Measurements from ENCODE around the gene NECAB3.
A peak's percentile ranks its signal among the peaks of the same experiment; 100 is the strongest.

NECAB3 gene

DNA sequence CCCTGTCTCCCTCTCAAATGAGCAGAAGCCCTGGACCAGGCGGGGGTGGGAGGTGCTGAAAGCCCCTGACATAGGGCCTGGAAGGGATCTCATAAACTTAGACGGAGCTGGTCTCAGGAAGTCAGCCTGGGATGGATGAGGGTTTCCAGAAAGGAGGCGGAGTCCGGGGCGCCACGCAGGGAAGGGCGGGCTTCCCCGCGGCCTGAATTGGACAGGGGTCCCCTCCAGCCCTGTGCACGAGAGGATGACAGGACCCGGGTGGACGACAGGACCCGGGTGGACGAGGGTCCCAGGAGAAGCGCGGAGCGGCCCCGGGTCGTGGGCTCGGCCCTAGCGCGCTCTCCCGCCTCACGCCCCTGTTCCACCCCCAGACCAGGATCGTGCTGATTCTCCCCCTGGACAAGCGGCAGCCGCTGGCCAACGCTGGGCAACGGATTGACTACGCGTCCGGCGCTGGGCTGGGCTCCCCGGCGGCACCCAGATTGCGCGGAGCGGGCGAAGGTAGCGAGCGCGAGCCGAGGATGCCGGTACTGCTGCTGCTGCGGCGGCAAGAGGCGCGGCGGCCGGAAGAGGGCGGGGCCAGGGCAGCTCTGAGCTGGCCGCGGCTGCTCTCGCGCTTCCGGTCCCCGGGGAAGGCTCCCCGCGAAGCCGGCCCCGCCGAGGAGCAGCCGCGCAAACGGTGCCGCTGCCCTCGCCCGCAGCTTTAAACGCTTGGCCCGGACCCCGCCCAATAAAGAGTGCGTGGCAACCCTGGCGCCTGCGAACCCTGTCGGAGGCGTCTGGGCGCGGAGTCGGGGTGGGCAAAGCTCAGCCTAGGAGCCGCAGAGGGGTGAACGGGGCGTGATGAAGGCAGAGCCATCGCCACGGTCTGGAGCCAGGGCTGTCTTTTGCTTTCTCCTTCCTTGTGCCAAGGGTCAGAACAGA, 10.8 kb downstream of the NECAB3 start:
- peak; percentile 51 to 74 for DNase-seq

DNA sequence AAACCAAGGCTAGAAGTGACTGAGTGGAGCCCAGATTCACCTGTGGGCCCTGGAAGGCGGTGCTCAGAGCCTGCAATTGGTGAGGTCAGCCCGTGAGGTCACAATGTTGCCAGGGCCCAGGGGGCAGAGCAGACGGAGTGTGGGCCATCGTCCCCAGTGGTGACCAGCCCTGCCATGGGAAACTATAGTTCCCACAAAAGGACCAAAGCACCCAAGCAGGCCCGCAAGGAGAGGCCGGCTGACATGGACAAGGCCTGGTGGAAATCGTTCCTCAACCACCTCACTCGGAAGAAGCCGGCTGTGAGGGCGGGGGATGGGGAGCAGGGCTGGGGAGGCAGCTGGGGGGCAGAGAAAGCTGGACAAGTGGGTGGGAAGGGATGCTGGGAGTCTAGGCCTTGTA, 12.1 kb downstream of the NECAB3 start, which contains the start of gene C20orf144:
TSS of gene C20orf144 (plus strand) at position 156 of the 400 bp plus-strand sequence. CDS start at position 175, 19 bp downstream.
- no peak for DNase-seq

DNA sequence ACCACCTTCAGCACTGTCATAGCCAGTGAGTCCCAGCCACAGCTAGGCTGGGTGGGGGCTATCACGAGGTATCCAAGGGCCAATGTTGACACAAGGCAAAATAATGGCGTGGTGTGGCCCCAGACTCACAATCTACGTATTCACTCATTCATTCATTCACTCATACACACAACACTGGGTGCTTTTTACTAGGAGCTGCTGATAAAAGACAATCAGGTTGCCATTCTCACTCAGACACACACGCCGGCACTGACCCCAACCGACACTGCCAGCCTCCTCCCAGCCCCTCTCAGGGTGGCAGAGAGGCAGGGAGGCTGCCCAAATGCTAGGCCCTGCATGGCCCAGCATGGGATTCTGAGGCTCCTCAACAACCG, 13.6 kb downstream of the NECAB3 start:
- no peak for DNase-seq

DNA sequence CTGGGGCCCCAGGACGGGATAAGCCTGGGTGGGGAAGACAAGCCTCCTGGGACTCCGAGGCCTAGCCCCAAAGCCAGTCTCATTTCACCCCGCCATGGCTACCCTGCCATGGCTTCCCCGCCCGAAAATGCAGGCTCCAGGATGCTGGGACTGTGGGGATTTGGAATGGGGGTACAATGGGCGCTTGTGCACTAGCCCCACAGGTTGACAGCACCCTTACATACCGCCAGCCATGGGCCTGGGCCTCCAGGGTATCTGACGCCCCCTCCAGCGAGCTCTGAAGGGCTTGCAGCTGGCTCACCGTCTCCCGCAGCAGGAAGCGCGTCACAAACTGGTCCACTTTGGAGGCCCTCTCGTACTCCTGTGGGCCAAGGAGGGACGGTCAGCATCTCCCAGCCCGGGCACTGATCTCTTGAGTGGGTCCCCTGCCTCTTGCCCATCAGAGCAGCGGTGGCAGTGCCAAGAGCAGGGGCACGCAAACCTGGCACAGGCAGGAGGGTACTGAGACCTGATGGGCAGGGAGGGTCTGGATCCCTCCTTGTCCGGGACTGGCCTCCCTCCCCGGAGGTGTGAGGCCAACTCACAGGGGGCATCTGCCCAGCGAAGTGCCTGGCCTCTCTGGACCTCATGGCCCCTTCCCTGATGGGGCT, 14.1 kb downstream of the NECAB3 start:
- no peak for DNase-seq

DNA sequence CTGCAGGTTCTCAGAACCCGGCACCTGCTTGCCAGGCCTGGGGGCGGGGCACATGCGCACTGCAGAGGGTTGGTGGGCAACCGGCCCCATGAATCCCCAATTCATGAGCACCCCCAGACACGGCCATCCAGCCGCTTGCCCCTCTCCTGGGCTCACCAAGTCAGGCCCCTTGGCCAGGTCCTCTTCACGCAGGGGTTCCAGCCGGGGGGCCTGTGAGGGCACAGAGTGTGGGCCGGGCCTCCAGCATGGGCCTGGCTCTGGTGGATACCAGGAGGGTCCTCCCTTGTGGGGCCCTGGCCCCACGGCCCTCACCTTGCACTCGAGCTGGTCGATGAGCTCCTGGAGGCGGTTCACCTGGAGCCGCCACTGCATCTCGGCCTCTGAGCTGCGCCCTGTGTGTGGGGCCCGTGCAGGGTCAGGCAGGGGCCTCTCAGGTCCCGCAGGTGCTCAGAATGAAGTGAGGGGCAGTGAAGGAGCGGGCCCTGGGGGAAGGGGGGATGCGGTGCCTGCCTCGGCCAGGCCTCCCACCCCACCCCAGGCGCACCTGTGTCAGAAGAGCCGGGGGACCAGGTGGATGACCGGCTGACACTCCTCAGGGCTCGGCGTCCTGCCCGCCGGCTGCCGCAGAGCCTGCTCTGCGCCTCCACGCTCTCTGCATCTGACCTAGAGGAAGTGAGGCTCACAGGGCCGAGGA, 14.7 kb downstream of the NECAB3 start:
- no peak for DNase-seq

DNA sequence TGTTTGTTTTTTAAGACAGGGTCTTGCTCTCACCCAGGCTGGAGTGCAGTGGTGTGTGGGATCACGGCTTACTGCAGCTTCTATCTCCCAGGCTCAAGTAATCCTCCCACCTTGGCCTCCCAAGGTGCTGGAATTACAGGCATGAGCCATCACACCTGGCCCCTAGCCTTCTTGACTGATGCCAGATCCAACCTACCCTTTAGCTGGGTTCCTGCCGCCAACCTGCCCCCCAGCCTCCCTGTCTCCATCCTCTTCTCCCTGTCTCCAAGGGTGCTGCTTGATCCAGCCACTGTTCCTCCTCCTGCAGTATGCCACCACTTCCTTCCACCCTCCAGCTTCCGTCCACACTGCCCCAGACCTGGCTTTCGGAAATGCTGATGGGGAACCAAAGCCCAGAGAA, 15.3 kb downstream of the NECAB3 start:
- DNase-seq, result no peak

DNA sequence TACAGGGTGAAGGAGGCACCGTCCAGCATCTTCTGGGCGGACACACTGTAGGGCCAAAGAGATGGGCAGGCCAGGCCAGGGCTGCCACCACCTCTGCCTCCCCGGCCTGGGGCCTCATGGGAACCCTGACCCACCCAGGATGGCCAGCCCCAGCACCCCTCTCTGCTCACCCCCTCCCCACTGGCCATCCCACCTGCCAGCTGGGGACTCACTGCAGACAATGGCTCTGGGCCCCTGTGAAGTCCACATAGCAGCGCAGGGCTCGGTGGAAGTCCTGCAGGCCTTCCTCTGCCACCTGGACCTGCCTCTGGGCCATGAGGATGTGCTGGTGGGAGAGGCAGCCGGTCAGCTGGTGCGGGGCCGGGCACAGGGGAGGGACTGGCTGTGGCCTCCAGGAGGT, 15.7 kb downstream of the NECAB3 start:
- DNase-seq, result no peak

DNA sequence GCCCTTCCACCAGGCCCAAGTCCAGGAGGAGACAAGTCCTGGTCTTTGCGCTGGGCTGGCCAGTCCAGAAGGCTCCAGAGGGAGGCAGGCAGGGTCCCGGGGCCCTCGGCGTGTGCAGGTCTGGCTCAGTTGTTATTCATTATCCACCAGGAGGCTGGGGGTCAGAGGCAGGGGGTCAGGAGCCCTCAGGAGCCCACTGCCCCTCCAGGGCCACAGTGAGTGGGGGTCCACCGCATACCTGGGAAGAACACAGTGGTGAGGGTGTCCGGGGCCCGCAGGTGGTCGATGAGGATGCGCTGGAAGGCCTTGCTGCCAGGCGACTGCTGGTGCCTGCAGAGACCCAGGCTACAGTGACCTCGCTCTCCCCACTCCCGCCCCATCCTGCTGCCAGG, 16.5 kb downstream of the NECAB3 start:
- no peak for DNase-seq

DNA sequence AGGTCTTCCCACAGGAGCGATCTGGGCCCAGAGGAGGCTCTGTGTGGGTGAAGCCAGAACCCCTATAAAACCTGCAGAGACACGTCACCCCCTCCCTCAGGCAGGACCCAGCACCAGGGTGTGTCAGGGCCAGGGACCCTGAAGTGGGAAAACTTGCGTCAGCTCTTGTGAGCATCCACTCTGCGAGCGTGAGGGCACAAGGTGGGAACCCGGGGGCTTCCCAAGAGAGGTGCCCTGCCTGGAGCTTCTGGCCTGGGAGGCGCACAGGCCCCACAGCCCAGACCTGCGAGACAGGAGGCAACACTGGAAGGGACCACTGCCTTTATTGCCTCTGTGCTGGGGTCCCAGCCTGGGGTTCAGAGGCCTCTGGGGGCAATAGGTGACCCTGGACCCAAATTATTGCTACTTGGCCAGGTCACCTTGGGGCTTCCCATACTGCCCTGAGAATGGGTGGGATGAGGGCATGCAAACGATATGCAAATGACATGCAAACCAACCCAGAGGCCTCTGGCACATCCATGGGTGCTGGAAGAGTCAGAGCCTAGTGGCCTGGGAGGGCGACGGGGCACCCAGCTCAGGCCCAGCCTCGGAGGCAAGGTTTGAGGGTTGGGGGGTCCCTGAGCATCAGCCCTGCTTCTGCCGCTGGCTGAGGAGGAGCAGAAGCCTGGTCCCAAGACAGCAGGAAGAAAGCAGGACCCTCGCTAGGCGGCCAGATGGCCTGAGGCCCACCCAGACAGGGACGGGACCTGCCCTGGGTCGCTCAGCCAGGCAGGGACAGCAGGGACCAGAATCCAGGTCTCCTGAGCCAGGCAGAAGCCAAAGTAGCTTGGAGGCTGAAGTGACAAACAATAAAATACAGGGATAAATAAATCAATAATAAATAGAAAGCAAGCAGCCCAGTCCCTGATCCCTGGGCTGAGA, 17.2 kb downstream of the NECAB3 start:
- DNase-seq, result no peak

DNA sequence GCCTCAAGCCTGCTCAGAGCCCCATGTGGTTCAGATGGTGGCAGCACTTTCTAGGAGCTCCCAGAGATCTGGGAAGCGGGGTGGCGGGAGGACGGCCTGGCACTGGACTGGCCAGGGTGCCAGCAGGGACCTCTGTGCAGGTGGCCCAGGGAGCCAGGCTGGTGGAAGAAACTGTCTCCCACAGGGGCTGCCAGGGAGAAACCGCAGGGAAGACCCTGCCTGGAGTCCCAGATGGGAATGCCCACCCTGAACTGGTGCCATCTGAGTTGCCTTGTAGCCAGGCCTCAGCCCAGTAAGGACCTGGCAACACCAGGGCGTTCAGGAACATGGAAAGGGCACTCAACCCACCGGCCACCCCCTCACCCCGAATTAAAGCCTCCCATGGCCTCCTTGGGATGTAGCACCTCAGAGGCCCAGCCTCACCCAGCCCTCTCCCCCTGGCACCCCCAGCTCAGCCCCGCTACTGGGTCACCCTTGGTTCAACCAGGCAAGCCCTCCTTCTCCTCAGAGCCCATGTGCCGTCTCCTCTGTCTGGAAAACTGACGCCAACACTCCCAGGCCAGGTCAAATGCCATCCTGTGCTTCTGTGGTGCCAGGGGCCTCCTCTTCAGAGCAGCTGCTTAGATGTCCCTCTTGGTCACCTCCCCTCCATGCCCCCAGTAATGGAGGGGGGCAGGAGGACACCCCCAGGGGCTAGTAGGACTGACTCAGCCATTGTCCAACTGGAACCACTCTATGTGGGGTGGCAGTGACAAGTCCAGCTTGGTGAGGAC, 18.0 kb downstream of the NECAB3 start:
- no peak for DNase-seq

DNA sequence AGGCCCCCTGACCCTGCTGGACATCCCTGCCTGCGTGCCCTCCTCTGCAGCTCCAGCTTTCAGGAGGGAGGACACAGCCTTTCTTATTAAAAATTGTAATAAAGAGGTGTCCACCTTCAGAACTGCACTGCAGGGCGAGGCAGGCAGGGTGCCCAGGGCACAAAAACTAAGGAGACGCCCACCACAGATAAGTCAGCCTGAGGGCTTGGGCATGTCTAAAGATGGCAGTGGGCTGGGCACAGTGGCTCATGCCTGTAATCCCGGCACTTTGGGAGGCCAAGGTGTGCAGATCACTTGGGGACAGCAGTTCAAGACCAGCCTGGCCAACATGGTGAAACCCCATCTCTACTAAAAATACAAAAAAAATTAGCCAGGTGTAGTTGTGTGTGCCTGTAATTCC, 19.1 kb downstream of the NECAB3 start:
- DNase-seq, result no peak

DNA sequence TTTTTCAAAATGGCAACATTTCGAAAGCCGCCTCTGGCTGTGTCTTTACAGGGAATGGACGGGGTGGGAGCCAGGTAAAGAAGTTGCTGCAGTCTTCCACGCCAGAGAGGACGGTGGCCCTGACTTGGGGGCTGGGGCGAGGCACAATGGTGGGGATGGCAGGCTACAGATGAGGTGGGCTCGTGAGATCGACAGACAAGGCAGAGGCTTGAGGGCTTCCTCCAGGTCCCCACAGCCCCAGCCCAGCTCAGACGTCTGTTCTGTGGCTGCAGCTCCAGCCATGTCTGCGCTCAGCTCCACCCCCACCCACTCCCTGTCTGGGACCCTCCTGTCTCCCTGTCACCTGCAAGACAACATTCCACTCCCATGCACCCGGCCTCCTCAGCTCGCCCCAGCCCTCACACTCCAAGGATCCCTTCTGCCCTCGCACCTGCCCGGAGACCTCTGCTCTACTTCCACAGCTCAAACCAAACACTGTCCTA, 19.5 kb downstream of the NECAB3 start:
- no peak for DNase-seq

DNA sequence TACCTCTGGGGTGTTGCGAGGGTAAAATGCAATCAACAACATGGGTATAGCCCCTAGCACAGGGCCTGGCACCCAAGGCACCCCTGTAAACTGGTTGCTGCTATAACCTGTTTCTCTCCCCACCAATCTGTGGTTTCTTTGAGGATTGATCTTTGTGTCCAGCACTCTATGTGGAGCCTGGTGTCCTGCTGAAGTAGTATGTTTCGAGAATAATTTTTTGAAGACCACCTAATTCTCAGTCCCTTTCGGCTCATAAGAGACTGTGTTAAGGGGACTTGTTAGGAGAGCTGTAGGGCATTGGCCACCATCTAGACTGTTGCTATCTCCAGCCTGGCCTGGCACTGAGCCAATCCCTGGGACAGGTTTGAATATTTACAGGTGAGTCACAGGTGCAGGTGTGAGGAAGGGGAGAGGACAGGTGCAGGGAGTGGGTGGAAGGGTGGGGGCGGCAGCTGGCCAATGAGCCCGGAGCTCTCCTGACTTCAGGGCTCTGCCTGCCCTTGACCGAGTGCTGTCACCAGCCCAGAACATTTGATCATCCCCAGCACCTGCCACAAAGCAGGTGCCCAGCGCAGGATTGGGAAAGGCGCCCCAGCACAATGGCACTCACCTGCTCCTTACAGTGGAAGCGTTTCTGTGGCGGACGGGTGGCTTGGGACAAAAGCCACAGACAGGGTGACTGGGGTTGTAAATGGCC, 20.2 kb downstream of the NECAB3 start:
- no peak for DNase-seq

DNA sequence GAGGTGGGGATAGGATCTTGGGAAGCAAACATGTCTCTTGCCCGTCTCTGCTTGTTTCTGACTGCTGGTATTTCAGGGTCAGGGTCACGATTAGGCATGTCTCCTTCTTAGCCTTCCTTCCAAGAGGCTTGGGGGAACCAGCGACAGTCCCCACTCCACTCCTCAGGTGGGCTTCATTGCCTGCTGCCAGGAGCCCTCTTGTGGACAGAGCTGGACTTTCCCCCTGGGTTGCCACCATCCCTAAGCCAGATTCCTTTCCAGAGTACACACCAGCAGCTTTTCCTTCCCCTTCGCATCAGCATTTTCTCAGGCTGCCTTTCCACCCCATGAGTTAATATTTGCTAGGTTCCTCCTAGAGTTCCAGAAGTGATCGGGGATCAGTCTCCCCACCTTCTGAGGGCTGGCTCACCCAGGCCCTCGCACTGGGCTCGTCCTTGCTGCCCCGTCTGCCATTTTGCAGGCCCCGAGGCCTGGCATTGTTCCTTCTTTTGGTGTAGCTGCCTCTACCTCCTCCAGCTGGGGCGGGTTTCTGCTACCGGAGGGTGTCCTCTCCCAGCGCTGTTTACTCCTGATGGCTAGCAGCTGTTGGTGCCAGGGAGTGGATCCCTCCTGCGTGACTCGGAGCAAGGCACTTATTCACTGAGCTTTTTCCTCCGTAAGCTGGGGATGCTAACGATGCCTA, 20.9 kb downstream of the NECAB3 start:
- peak in 1 of 2 donors; percentile 18 for DNase-seq

DNA sequence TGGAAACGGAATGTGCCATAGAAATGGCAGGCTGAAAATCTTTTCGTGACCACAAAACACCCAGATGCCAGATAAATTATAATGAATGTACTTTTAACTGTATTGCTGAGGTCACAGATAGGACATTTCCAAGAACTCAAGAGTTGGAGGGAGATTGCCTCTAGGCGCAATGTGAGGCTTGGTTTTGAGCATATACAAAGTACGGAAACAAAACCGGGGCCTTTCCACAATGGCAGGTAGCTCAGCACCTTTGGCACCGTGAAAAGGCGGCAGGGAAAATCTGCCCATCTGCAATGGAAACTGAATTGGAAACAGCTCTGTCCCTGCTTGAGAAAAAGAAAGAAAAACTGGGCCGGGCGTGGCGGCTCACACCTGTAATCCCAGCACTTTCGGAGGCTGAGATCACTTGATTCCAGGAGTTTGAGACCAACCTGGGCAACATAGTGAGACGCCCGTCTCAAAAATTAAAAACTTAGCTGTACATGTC, 22.6 kb downstream of the NECAB3 start:
- no peak for DNase-seq

DNA sequence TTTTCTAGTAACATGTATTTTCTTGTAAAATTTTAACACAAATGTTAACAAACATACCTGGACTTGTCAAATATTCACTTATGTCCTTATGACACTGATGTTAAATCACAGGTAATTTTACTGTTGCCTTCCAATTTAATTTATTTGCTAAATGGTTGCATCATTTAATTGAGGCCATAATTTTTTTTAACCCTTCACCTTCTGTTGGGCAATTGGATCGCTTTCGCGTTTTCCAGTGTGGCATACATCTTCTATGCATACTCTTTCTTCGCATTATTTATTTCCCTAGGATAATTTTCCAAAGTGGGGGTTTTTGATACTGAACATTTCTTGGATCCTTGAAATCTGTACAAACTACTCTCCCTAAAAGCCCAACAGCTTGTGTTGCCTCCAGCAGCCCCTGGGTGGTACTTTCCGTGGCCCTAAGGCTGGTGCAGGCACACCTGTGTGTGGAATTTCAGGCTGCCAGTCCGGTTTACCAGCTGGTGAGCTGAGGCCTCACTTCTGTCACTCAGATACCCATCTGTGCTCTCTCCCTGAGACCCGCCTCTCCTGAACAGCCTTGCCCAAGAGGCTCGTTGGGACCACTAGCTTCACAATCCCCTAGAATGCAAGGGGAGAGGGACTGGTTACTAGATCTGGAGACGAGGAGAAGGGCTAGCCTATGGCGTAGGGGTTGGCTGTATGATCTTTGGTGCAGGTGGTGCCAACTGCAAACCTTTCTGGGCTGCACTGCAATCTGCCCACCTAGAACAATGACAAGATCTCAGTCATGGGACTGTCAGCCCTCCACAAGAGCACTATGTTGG, 23.3 kb downstream of the NECAB3 start:
- no peak for DNase-seq

DNA sequence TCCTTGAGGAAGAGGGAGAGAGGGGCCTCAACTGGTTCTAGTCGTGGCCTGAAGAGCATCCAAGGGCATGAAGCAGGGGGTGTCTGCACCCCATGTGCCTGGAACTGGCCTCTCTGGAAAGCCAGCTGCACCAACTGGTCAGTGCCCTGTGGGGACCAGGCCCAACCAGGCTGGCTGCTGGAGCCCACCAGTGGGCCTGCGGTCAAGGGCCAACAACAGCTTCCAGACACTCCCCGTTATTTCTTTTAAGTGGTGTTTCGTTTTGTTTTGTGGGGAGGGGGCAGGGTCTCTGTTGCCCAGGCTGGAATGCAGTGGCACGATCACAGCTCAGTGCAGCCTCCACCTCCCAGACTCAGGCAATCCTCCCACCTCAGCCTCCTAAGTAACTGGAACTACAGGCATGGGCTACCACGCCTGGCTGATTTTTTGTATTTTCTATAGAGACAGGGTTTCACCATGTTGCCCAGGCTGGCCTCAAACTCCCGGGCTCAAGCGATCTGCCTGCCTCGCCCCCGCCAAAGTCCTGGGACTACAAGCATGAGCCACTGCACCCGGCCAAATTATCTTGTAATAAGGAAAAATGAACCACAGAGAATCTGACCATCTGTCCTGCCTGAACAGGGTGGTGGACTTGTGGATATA, 24.0 kb downstream of the NECAB3 start:
- no peak for DNase-seq

DNA sequence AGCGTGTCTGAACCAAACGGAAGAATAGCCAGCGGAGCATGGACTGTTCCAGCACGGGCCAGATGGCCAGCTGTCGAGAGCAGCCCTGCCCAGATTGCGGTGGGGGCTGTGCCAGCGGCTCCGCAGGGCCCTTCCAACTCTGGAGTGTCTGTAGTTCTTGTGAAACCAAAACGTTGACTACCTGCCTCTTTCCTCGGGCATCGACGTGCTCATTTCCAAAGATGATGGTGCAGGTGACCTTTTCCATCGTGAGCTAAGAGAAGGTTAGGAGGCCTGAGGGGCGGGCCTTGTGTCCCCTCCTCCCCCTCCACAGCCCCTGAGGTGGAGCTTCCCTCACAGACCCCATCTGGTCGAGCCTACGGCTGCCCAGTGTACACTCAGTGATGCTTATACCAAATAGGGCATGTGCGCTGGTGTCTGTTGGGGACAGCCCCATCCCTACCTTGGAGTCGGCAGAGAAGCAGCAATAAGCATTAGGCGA, 25.0 kb downstream of the NECAB3 start:
- no peak for DNase-seq
